H1 (cell line): ENCODE measurements around the gene FMNL2. TPM values are rescaled to one million over a fixed set of nuclear protein-coding genes. Genes with fewer than 3 reads are reported as not detected.

Source experiments
- CTCF ChIA-PET: fragments of 300-600 bp; sonication (Branson Sonifier 250); formaldehyde crosslinking; loops from one replicate; lab custom pipeline; 2021; ENCODE audit not compliant: partially characterized antibody; lab: Charles Lee
- POLR2A ChIA-PET: fragments of 300-600 bp; sonication (Branson Sonifier 250); formaldehyde crosslinking; loops from one replicate; lab custom pipeline; 2021; ENCODE audit warnings: inconsistent platforms; ENCODE audit not compliant: partially characterized antibody; lab: Charles Lee
- DNase-seq, 2 experiments: peaks; one replicate each; pipeline versions ENCODE4 v3.0.0 to v3.0.0-alpha.2; 2010 to 2022; ENCODE audit warnings: low spot score in 2 of 2, low read depth in 1 of 2, mixed read lengths in 1 of 2
- FAIRE-seq: peaks from 2 replicates; lab custom pipeline; 2011; peaks lifted over from hg19 to GRCh38; lab: Jason Lieb, UNC
- H2AFZ ChIP-seq: 2 replicates; pipeline ENCODE4 v1.8.1; 2012; ENCODE audit warnings: low read length, inconsistent platforms
- H2AK5ac ChIP-seq: 2 replicates; pipeline ENCODE4 v1.6.1; 2013; ENCODE audit warnings: low read depth, low read length
- H2BK120ac ChIP-seq: replicated peaks from 2 replicates; pipeline ENCODE3; 2013; ENCODE audit warnings: low read depth, low read length, inconsistent platforms
- H2BK12ac ChIP-seq: 2 replicates; pipeline ENCODE4 v1.6.1; 2013; ENCODE audit warnings: low read depth, low read length
- H2BK15ac ChIP-seq: 2 replicates; pipeline ENCODE4 v1.6.1; 2013; ENCODE audit warnings: low read length
- H2BK20ac ChIP-seq: 2 replicates; pipeline ENCODE4 v1.6.1; 2013; ENCODE audit warnings: low read length
- H2BK5ac ChIP-seq: 2 replicates; pipeline ENCODE4 v1.6.1; 2013; ENCODE audit warnings: low read depth, low read length
- H3K14ac ChIP-seq: 2 replicates; pipeline ENCODE4 v1.6.1; 2013; ENCODE audit warnings: inconsistent platforms; ENCODE audit not compliant: insufficient read length
- H3K18ac ChIP-seq: 2 replicates; pipeline ENCODE4 v1.6.1; 2013; ENCODE audit warnings: low read length; ENCODE audit errors: extremely low read depth
- H3K23ac ChIP-seq: 2 replicates; pipeline ENCODE4 v1.6.1; 2013; ENCODE audit warnings: inconsistent platforms; ENCODE audit not compliant: insufficient read length
- H3K23me2 ChIP-seq: 2 replicates; pipeline ENCODE4 v1.6.1; 2013; ENCODE audit warnings: low read depth, low read length
- H3K27ac ChIP-seq: 2 replicates; pipeline ENCODE4 v1.6.1; 2011; ENCODE audit warnings: low read depth, low read length, inconsistent platforms
- H3K27me3 ChIP-seq, 4 experiments: replicated peaks in 1 of 4; 1 replicate in 1 of 4; 2 replicates in 3 of 4; pipeline versions ENCODE4 v1.6.1 to v1.8.1; 2011 to 2013; ENCODE audit warnings: low read length in 3 of 4, mild to moderate bottlenecking in 3 of 4, inconsistent platforms in 2 of 4, mixed read lengths in 2 of 4, moderate library complexity in 1 of 4; ENCODE audit not compliant: control insufficient read depth in 3 of 4, insufficient read depth in 3 of 4; ENCODE audit errors: extremely low read depth in 1 of 4
- H3K36me3 ChIP-seq, 4 experiments: 2 replicates each; pipeline versions ENCODE4 v1.6.1 to v1.8.1; 2011 to 2013; ENCODE audit warnings: mild to moderate bottlenecking in 4 of 4, low read length in 3 of 4, moderate library complexity in 2 of 4, control low read depth in 1 of 4, inconsistent platforms in 1 of 4; ENCODE audit not compliant: insufficient read depth in 4 of 4, control insufficient read depth in 2 of 4
- H3K4ac ChIP-seq: replicated peaks from 2 replicates; pipeline ENCODE3; 2013; ENCODE audit warnings: low read length, low read depth, mixed read lengths, inconsistent platforms; ENCODE audit not compliant: insufficient read length
- H3K4me1 ChIP-seq, 4 experiments: replicated peaks in 1 of 4; 1 replicate in 1 of 4; 2 replicates in 3 of 4; pipeline versions ENCODE4 v1.6.1 to v1.8.1; 2011 to 2013; ENCODE audit warnings: low read length in 3 of 4, inconsistent platforms in 2 of 4, mixed read lengths in 1 of 4; ENCODE audit not compliant: insufficient read depth in 4 of 4, control insufficient read depth in 3 of 4
- H3K4me2 ChIP-seq, 2 experiments: 2 replicates each; pipeline versions ENCODE4 v1.6.1 to v1.8.1; 2011 to 2013; ENCODE audit warnings: low read depth in 2 of 2, low read length in 2 of 2, control low read depth in 1 of 2, inconsistent platforms in 1 of 2, mild to moderate bottlenecking in 1 of 2; ENCODE audit not compliant: insufficient read depth in 1 of 2
- H3K4me3 ChIP-seq, 4 experiments: fragments of 200-600, 300-600 bp in 1 of 4; sonication (generic), shearing (Covaris generic), sonication (Bioruptor Twin) in 1 of 4; 2 replicates each; pipeline versions ENCODE4 v1.5.1 to v1.8.1; 2011 to 2016; ENCODE audit warnings: low read length in 4 of 4, low read depth in 3 of 4, control low read depth in 2 of 4, inconsistent platforms in 2 of 4, mild to moderate bottlenecking in 2 of 4, mixed read lengths in 1 of 4, moderate library complexity in 1 of 4; ENCODE audit not compliant: insufficient read depth in 2 of 4; ENCODE audit errors: extremely low read depth in 1 of 4
- H3K56ac ChIP-seq: replicated peaks from 2 replicates; pipeline ENCODE3; 2013; ENCODE audit warnings: low read depth, mild to moderate bottlenecking, mixed read lengths, low read length, inconsistent platforms; ENCODE audit not compliant: insufficient read length
- H3K79me1 ChIP-seq: 2 replicates; pipeline ENCODE4 v1.6.1; 2013; ENCODE audit warnings: low read depth, low read length, control low read depth
- H3K79me2 ChIP-seq, 2 experiments: 2 replicates each; pipeline versions ENCODE4 v1.6.1 to v1.8.1; 2012 to 2013; ENCODE audit warnings: low read length in 2 of 2, mild to moderate bottlenecking in 2 of 2, inconsistent platforms in 1 of 2; ENCODE audit not compliant: insufficient read depth in 2 of 2, control insufficient read depth in 1 of 2
- H3K9ac ChIP-seq, 4 experiments: replicated peaks in 1 of 4; 1 replicate in 1 of 4; 2 replicates in 3 of 4; pipeline versions ENCODE4 v1.6.1 to v1.8.1; 2011 to 2013; ENCODE audit warnings: low read depth in 3 of 4, low read length in 3 of 4, control low read depth in 2 of 4, mild to moderate bottlenecking in 2 of 4, moderate library complexity in 2 of 4, inconsistent platforms in 1 of 4; ENCODE audit errors: extremely low read depth in 1 of 4
- H3K9me3 ChIP-seq, 2 experiments: 2 replicates each; pipeline versions ENCODE4 v1.6.1 to v1.8.1; 2012 to 2013; ENCODE audit warnings: mild to moderate bottlenecking in 2 of 2, moderate library complexity in 2 of 2, control low read depth in 1 of 2, inconsistent platforms in 1 of 2, low read depth in 1 of 2, low read length in 1 of 2, mixed read lengths in 1 of 2; ENCODE audit not compliant: insufficient read depth in 2 of 2
- H4K20me1 ChIP-seq, 2 experiments: replicated peaks in 1 of 2; 2 replicates each; pipeline versions ENCODE3 to v1.8.1; 2011 to 2013; ENCODE audit warnings: inconsistent platforms in 2 of 2, low read length in 2 of 2, mild to moderate bottlenecking in 1 of 2; ENCODE audit not compliant: insufficient read depth in 2 of 2, control insufficient read depth in 1 of 2
- H4K5ac ChIP-seq: 2 replicates; pipeline ENCODE4 v1.6.1; 2013; ENCODE audit warnings: low read length, low read depth, mixed read lengths, inconsistent platforms; ENCODE audit not compliant: insufficient read length
- H4K8ac ChIP-seq: 2 replicates; pipeline ENCODE4 v1.8.0; 2013; ENCODE audit warnings: mild to moderate bottlenecking, moderate library complexity, low read length, inconsistent platforms; ENCODE audit not compliant: insufficient read depth; ENCODE audit errors: extremely low read depth
- H4K91ac ChIP-seq: replicated peaks from 2 replicates; pipeline ENCODE3; 2013; ENCODE audit warnings: low read length, mixed read lengths, inconsistent platforms; ENCODE audit not compliant: insufficient read length
- CEBPB ChIP-seq: IDR thresholded peaks from 2 replicates; pipeline ENCODE4 v1.6.1; 2012; ENCODE audit warnings: low read depth, low read length
- TAF7 ChIP-seq: optimal IDR thresholded peaks from 2 replicates; pipeline ENCODE3; 2011; ENCODE audit warnings: low read depth, mild to moderate bottlenecking, inconsistent platforms, low read length, moderate library complexity, borderline replicate concordance
- WGBS, 2 experiments: shearing (Covaris generic) in 1 of 2; methylation state at CpG; one replicate each; pipeline versions ENCODE4 v1.1.6 to v1.1.7; 2013 to 2015; ENCODE audit warnings: low lambda C conversion rate in 2 of 2, mixed read lengths in 2 of 2, inconsistent platforms in 1 of 2, low coverage in 1 of 2, missing lambda C conversion rate in 1 of 2; ENCODE audit not compliant: insufficient replicate concordance in 2 of 2, insufficient coverage in 1 of 2, insufficient read length in 1 of 2; ENCODE audit errors: extremely low coverage in 1 of 2, missing lambda C conversion rate in 1 of 2; 5-methylcytosine and 5-hydroxymethylcytosine counted together
- polyA plus RNA-seq, 7 experiments: library from polyadenylated mRNA; depleted of rRNA in 3 of 7; stranded (reverse) in 5 of 7; unstranded in 2 of 7; fragments of >200 nt in 5 of 7; fragments of 200-250 nt in 2 of 7; gene quantifications; 1 replicate in 5 of 7; 2 replicates in 1 of 7; 4 replicates in 1 of 7; pipeline versions ENCODE4 v1.2.1 to v1.2.3, GENCODE V29; 2011 to 2013; ENCODE audit warnings: missing spikeins in 2 of 7, mixed read lengths in 2 of 7
- total RNA-seq: library from RNA; stranded (reverse); fragmentation: NEBNext Ultra II Directional; extraction: Animal tissue kit (Norgen Biotek cat#: 25700); gene quantifications from 2 replicates; pipeline ENCODE4 v1.2.1, GENCODE V29; 2021

The FMNL2 gene
- total and polyA plus RNA-seq, 2 of the 8 experiments (the other 6 are each of a cell fraction or from before 2014, with no cell fraction given), result 15.5 to 45.1 TPM

DNA sequence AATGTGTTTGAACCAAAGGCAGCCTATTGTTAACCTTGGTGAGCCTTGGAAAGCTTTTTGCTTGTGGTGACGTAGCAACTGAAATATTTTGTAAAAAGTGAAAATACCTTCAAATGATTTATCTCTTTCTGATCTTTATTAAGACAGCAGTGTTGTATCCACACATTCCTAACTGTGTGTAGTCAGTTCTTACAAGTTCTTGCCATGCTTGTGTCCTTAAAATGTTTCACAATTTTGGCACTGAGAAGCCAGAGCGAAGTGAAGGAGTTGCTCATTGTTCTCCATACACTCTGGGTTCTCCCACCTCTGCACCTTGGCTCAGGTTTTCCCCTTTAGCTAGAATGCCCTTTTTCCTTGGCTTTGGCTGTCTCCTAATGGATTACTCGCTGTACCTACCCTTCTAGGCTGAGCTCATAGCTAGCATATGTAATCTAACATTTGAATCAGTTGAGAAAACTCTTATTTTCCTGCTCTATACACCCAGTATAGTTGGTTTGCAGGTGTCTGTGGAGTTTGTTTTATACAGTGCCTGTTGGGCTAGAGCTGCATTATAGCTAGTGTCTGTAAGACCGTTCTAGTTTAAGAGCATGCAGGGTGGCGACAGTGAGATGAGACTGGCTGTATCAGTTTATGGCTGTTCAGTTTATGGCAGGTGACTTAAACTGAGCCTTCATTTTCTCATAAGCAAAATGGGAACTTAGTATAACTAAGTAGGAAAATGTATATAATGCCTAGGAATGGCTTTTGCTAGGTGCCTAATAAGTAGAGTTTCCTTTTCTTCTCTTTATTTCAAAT lies 45.5 kb downstream of the FMNL2 start:
- Histone ChIP-seq H3K56ac (no peak overlapping the region), H4K8ac (no peak overlapping the region), H3K23me2 (no peaks in the 10 kb centered on the region), H3K4ac (no peak overlapping the region), H4K91ac (no peak overlapping the region), H3K23ac (no peak overlapping the region), H3K4me3 (no peak overlapping the region), H4K5ac (no peak overlapping the region), H2BK15ac (no peak overlapping the region), H3K4me1 (peaks cover 0 to 4% (median 0%) of the 10 kb centered on the region in 4 experiments; a peak in 1 of 7 replicates), H3K14ac (no peak overlapping the region), H3K9ac (no peak overlapping the region), H2BK20ac (no peak overlapping the region), H3K4me2 (no peak overlapping the region), H3K79me1 (peaks cover 9% of the 10 kb centered on the region), H3K18ac (no peak overlapping the region), H4K20me1 (peaks cover 7 to 19% of the 10 kb centered on the region in 2 experiments), H2BK12ac (no peak overlapping the region), H3K36me3 (no peaks in the 10 kb centered on the region), H3K9me3 (no peaks in the 10 kb centered on the region), H2BK120ac (no peak overlapping the region), H2BK5ac (no peak overlapping the region), H3K79me2 (peaks cover 2 to 93% of the 10 kb centered on the region in 2 experiments; a peak in 3 of 4 replicates), H3K27ac (no peak overlapping the region), H3K27me3 (no peaks in the 10 kb centered on the region), H2AK5ac (no peak overlapping the region), H2AFZ (no peak overlapping the region)
- ChIA-PET CTCF (interaction anchor here (0.6 to 1.5 kb wide), 4 partner anchors 13 to 379 kb away, joined by 3 to 5 read pairs (median 4); no protein-coding TSS in a partner anchor), POLR2A (interaction anchor here (0.6 kb wide), 1 partner anchor 377 kb away, joined by 3 read pairs; no protein-coding TSS in a partner anchor)
- WGBS, 2 experiments, result 72% methylated on average over 5 of the region's 5 CpGs; no CpG with 5 or more reads in 1 of the 2 experiments
- no peak for FAIRE-seq
- TF ChIP-seq TAF7 (no peak), CEBPB (no peak)
- DNase-seq, result no peak
